ENCODE measurements around the gene SYT7.

DNA sequence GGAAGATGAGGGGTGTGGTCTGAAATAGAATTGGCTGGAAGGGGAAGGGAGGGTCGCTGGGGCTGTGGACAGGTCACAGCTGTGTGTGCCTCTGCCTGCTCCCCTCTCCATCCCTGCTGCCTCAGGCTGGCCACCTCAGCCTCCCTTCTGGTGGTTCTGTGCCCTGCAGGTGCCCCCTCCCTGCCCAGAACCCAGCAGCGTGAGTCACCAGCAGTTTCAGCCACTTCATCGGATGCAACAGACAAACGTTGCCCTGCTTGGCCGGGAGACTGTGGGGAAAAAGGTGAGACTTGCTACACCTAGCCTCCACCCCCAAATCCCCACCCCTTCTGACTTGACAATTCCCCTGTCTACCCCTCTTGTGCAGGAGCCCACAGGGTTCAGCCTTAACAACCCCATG is 94.1 kb downstream of the SYT7 start:
- TF ChIP-seq, protein P1, sequence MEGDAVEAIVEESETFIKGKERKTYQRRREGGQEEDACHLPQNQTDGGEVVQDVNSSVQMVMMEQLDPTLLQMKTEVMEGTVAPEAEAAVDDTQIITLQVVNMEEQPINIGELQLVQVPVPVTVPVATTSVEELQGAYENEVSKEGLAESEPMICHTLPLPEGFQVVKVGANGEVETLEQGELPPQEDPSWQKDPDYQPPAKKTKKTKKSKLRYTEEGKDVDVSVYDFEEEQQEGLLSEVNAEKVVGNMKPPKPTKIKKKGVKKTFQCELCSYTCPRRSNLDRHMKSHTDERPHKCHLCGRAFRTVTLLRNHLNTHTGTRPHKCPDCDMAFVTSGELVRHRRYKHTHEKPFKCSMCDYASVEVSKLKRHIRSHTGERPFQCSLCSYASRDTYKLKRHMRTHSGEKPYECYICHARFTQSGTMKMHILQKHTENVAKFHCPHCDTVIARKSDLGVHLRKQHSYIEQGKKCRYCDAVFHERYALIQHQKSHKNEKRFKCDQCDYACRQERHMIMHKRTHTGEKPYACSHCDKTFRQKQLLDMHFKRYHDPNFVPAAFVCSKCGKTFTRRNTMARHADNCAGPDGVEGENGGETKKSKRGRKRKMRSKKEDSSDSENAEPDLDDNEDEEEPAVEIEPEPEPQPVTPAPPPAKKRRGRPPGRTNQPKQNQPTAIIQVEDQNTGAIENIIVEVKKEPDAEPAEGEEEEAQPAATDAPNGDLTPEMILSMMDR (IDR thresholded peaks at IDR 0.05; ENCODE audit: low read depth, low read length), result no peak
- TF ChIP-seq POLR2A (IDR thresholded peaks at IDR 0.05; ENCODE audit: extremely low read depth, insufficient read length) (no peak), MAX (IDR thresholded peaks at IDR 0.05; ENCODE audit: low read depth, low read length) (no peak), MYC (IDR thresholded peaks at IDR 0.05; ENCODE audit: low read depth, low read length) (no peak)

Data from NB4 (cell line).